ENCODE data around the gene CHD1. TPM values are rescaled to one million over a fixed set of nuclear protein-coding genes. Genes with fewer than 3 reads are reported as not detected.

Gene CHD1
- total RNA-seq, 2 donors from 2014 or later, result 59.1 to 59.5 TPM

- H3K9ac ChIP-seq (ENCODE audit: extremely low read depth, low read length, poor library complexity, severe bottlenecking), result no peak overlapping the region
- H3K27ac Mint-ChIP-seq, result peak overlapping the region; percentile 92
- no peak overlapping the region for H3K27ac ChIP-seq (ENCODE audit: low read depth, low read length)
- H3K4me1 Mint-ChIP-seq, result no peaks in the 10 kb centered on the region
- DNase-seq, result no peak
- H3K4me3 Mint-ChIP-seq, result no peak overlapping the region
- TF ChIP-seq CTCF (conservative IDR thresholded peaks at IDR 0.05), result no peak
- no peaks in the 10 kb centered on the region for H3K9me3 ChIP-seq (ENCODE audit: control insufficient read depth, low read length)
- no peaks in the 10 kb centered on the region for H3K27me3 ChIP-seq (ENCODE audit: control insufficient read depth, insufficient read depth, low read length, poor library complexity, severe bottlenecking)
- no peaks in the 10 kb centered on the region for H3K4me1 ChIP-seq (ENCODE audit: control insufficient read depth, insufficient read depth, low read length)
- no peaks in the 10 kb centered on the region for H3K9me3 Mint-ChIP-seq
- peaks cover 77% of the 10 kb centered on the region for H3K36me3 Mint-ChIP-seq (ENCODE audit: low read depth)
- H3K4me3 ChIP-seq (ENCODE audit: low read length), result peak overlapping the region; percentile 56
- H3K27me3 Mint-ChIP-seq (ENCODE audit: insufficient read depth), result no peaks in the 10 kb centered on the region
- peaks cover 89% of the 10 kb centered on the region for H3K36me3 ChIP-seq (ENCODE audit: control insufficient read depth, insufficient read depth, low read length)
These were observed 48.2 kb downstream of the CHD1 start for GRCh38 chr5:98880598-98880997.

GRCh38 chr5:98880151-98880550 is 48.7 kb downstream of the CHD1 start:
- H3K36me3 ChIP-seq (ENCODE audit: control insufficient read depth, insufficient read depth, low read length), result peaks cover 91% of the 10 kb centered on the region
- Mint-ChIP-seq H3K4me1 (no peaks in the 10 kb centered on the region), H3K36me3 (ENCODE audit: low read depth) (peaks cover 77% of the 10 kb centered on the region), H3K27ac (peak overlapping the region; percentile 92), H3K9me3 (no peaks in the 10 kb centered on the region), H3K27me3 (ENCODE audit: insufficient read depth) (no peaks in the 10 kb centered on the region), H3K4me3 (no peak overlapping the region)
- H3K9ac ChIP-seq (ENCODE audit: extremely low read depth, low read length, poor library complexity, severe bottlenecking), result no peak overlapping the region
- TF ChIP-seq CTCF (conservative IDR thresholded peaks at IDR 0.05), result no peak
- H3K27me3 ChIP-seq (ENCODE audit: control insufficient read depth, insufficient read depth, low read length, poor library complexity, severe bottlenecking), result no peaks in the 10 kb centered on the region
- WGBS, 2 experiments (ENCODE audit: insufficient coverage in 1 of 2, insufficient read length in 1 of 2), result 80 to 85% methylated on average over 1 to 3 of the region's 3 CpGs
- no peak for DNase-seq
- H3K4me1 ChIP-seq (ENCODE audit: control insufficient read depth, insufficient read depth, low read length), result no peaks in the 10 kb centered on the region
- H3K27ac ChIP-seq (ENCODE audit: low read depth, low read length), result no peak overlapping the region
- no peaks in the 10 kb centered on the region for H3K9me3 ChIP-seq (ENCODE audit: control insufficient read depth, low read length)
- peak overlapping the region; percentile 56 for H3K4me3 ChIP-seq (ENCODE audit: low read length)

DNA sequence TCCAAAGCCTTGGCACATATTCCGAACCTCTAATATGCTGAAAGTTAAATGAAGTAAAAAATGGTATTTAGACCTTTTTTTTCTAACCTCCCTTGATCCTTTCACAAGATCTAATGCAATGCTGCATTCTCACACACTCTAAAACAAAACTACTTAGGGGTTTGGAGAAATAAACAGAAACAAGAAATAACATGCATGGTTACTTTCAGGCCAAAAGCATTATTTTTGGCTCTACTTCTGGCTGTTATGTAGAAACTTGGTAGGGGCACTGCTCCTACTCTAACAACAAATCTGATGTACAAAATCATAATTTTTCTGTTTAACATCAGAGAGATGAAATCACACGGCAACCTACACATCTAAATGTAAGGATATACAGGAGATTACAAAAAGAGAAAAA is 51.2 kb downstream of the CHD1 start:
- H3K4me1 ChIP-seq (ENCODE audit: control insufficient read depth, insufficient read depth, low read length), result no peaks in the 10 kb centered on the region
- H3K9me3 ChIP-seq (ENCODE audit: control insufficient read depth, low read length), result no peaks in the 10 kb centered on the region
- no peak overlapping the region for H3K4me3 ChIP-seq (ENCODE audit: low read length)
- no peaks in the 10 kb centered on the region for H3K4me1 Mint-ChIP-seq
- H3K27ac ChIP-seq (ENCODE audit: low read depth, low read length), result no peak overlapping the region
- no peak for TF ChIP-seq CTCF (conservative IDR thresholded peaks at IDR 0.05)
- H3K27me3 Mint-ChIP-seq (ENCODE audit: insufficient read depth), result no peaks in the 10 kb centered on the region
- H3K36me3 Mint-ChIP-seq (ENCODE audit: low read depth), result peaks cover 71% of the 10 kb centered on the region
- H3K27me3 ChIP-seq (ENCODE audit: control insufficient read depth, insufficient read depth, low read length, poor library complexity, severe bottlenecking), result no peaks in the 10 kb centered on the region
- H3K4me3 Mint-ChIP-seq, result no peak overlapping the region
- H3K9me3 Mint-ChIP-seq, result no peaks in the 10 kb centered on the region
- no peak for DNase-seq
- no peak overlapping the region for H3K27ac Mint-ChIP-seq
- WGBS, 2 experiments (ENCODE audit: insufficient coverage in 1 of 2, insufficient read length in 1 of 2), result 100% methylated on average over 2 of the region's 2 CpGs; no CpG with 5 or more reads in 1 of the 2 experiments
- H3K9ac ChIP-seq (ENCODE audit: extremely low read depth, low read length, poor library complexity, severe bottlenecking), result no peak overlapping the region
- H3K36me3 ChIP-seq (ENCODE audit: control insufficient read depth, insufficient read depth, low read length), result peaks cover 96% of the 10 kb centered on the region
